H1 (cell line): ENCODE results near the gene ADAD1. TPM values are rescaled to one million over a fixed set of nuclear protein-coding genes. Genes with fewer than 3 reads are reported as not detected.

Experiments
- CTCF ChIA-PET: fragments of 300-600 bp; sonication (Branson Sonifier 250); formaldehyde crosslinking; loops from one replicate; lab custom pipeline; 2021; ENCODE audit not compliant: partially characterized antibody; lab: Charles Lee
- POLR2A ChIA-PET: fragments of 300-600 bp; sonication (Branson Sonifier 250); formaldehyde crosslinking; loops from one replicate; lab custom pipeline; 2021; ENCODE audit warnings: inconsistent platforms; ENCODE audit not compliant: partially characterized antibody; lab: Charles Lee
- DNase-seq, 2 experiments: peaks; one replicate each; pipeline versions ENCODE4 v3.0.0 to v3.0.0-alpha.2; 2010 to 2022; ENCODE audit warnings: low spot score in 2 of 2, low read depth in 1 of 2, mixed read lengths in 1 of 2
- FAIRE-seq: peaks from 2 replicates; lab custom pipeline; 2011; peaks lifted over from hg19 to GRCh38; lab: Jason Lieb, UNC
- H2AFZ ChIP-seq: 2 replicates; pipeline ENCODE4 v1.8.1; 2012; ENCODE audit warnings: low read length, inconsistent platforms
- H2AK5ac ChIP-seq: 2 replicates; pipeline ENCODE4 v1.6.1; 2013; ENCODE audit warnings: low read depth, low read length
- H2BK120ac ChIP-seq: replicated peaks from 2 replicates; pipeline ENCODE3; 2013; ENCODE audit warnings: low read depth, low read length, inconsistent platforms
- H2BK12ac ChIP-seq: 2 replicates; pipeline ENCODE4 v1.6.1; 2013; ENCODE audit warnings: low read depth, low read length
- H2BK15ac ChIP-seq: 2 replicates; pipeline ENCODE4 v1.6.1; 2013; ENCODE audit warnings: low read length
- H2BK20ac ChIP-seq: 2 replicates; pipeline ENCODE4 v1.6.1; 2013; ENCODE audit warnings: low read length
- H2BK5ac ChIP-seq: 2 replicates; pipeline ENCODE4 v1.6.1; 2013; ENCODE audit warnings: low read depth, low read length
- H3K14ac ChIP-seq: 2 replicates; pipeline ENCODE4 v1.6.1; 2013; ENCODE audit warnings: inconsistent platforms; ENCODE audit not compliant: insufficient read length
- H3K18ac ChIP-seq: 2 replicates; pipeline ENCODE4 v1.6.1; 2013; ENCODE audit warnings: low read length; ENCODE audit errors: extremely low read depth
- H3K23ac ChIP-seq: 2 replicates; pipeline ENCODE4 v1.6.1; 2013; ENCODE audit warnings: inconsistent platforms; ENCODE audit not compliant: insufficient read length
- H3K23me2 ChIP-seq: 2 replicates; pipeline ENCODE4 v1.6.1; 2013; ENCODE audit warnings: low read depth, low read length
- H3K27ac ChIP-seq: 2 replicates; pipeline ENCODE4 v1.6.1; 2011; ENCODE audit warnings: low read depth, low read length, inconsistent platforms
- H3K27me3 ChIP-seq, 4 experiments: replicated peaks in 1 of 4; 1 replicate in 1 of 4; 2 replicates in 3 of 4; pipeline versions ENCODE4 v1.6.1 to v1.8.1; 2011 to 2013; ENCODE audit warnings: low read length in 3 of 4, mild to moderate bottlenecking in 3 of 4, inconsistent platforms in 2 of 4, mixed read lengths in 2 of 4, moderate library complexity in 1 of 4; ENCODE audit not compliant: control insufficient read depth in 3 of 4, insufficient read depth in 3 of 4; ENCODE audit errors: extremely low read depth in 1 of 4
- H3K36me3 ChIP-seq, 4 experiments: 2 replicates each; pipeline versions ENCODE4 v1.6.1 to v1.8.1; 2011 to 2013; ENCODE audit warnings: mild to moderate bottlenecking in 4 of 4, low read length in 3 of 4, moderate library complexity in 2 of 4, control low read depth in 1 of 4, inconsistent platforms in 1 of 4; ENCODE audit not compliant: insufficient read depth in 4 of 4, control insufficient read depth in 2 of 4
- H3K4ac ChIP-seq: replicated peaks from 2 replicates; pipeline ENCODE3; 2013; ENCODE audit warnings: low read length, low read depth, mixed read lengths, inconsistent platforms; ENCODE audit not compliant: insufficient read length
- H3K4me1 ChIP-seq, 4 experiments: replicated peaks in 1 of 4; 1 replicate in 1 of 4; 2 replicates in 3 of 4; pipeline versions ENCODE4 v1.6.1 to v1.8.1; 2011 to 2013; ENCODE audit warnings: low read length in 3 of 4, inconsistent platforms in 2 of 4, mixed read lengths in 1 of 4; ENCODE audit not compliant: insufficient read depth in 4 of 4, control insufficient read depth in 3 of 4
- H3K4me2 ChIP-seq, 2 experiments: 2 replicates each; pipeline versions ENCODE4 v1.6.1 to v1.8.1; 2011 to 2013; ENCODE audit warnings: low read depth in 2 of 2, low read length in 2 of 2, control low read depth in 1 of 2, inconsistent platforms in 1 of 2, mild to moderate bottlenecking in 1 of 2; ENCODE audit not compliant: insufficient read depth in 1 of 2
- H3K4me3 ChIP-seq, 4 experiments: fragments of 200-600, 300-600 bp in 1 of 4; sonication (generic), shearing (Covaris generic), sonication (Bioruptor Twin) in 1 of 4; 2 replicates each; pipeline versions ENCODE4 v1.5.1 to v1.8.1; 2011 to 2016; ENCODE audit warnings: low read length in 4 of 4, low read depth in 3 of 4, control low read depth in 2 of 4, inconsistent platforms in 2 of 4, mild to moderate bottlenecking in 2 of 4, mixed read lengths in 1 of 4, moderate library complexity in 1 of 4; ENCODE audit not compliant: insufficient read depth in 2 of 4; ENCODE audit errors: extremely low read depth in 1 of 4
- H3K56ac ChIP-seq: replicated peaks from 2 replicates; pipeline ENCODE3; 2013; ENCODE audit warnings: low read depth, mild to moderate bottlenecking, mixed read lengths, low read length, inconsistent platforms; ENCODE audit not compliant: insufficient read length
- H3K79me1 ChIP-seq: 2 replicates; pipeline ENCODE4 v1.6.1; 2013; ENCODE audit warnings: low read depth, low read length, control low read depth
- H3K79me2 ChIP-seq, 2 experiments: 2 replicates each; pipeline versions ENCODE4 v1.6.1 to v1.8.1; 2012 to 2013; ENCODE audit warnings: low read length in 2 of 2, mild to moderate bottlenecking in 2 of 2, inconsistent platforms in 1 of 2; ENCODE audit not compliant: insufficient read depth in 2 of 2, control insufficient read depth in 1 of 2
- H3K9ac ChIP-seq, 4 experiments: replicated peaks in 1 of 4; 1 replicate in 1 of 4; 2 replicates in 3 of 4; pipeline versions ENCODE4 v1.6.1 to v1.8.1; 2011 to 2013; ENCODE audit warnings: low read depth in 3 of 4, low read length in 3 of 4, control low read depth in 2 of 4, mild to moderate bottlenecking in 2 of 4, moderate library complexity in 2 of 4, inconsistent platforms in 1 of 4; ENCODE audit errors: extremely low read depth in 1 of 4
- H3K9me3 ChIP-seq, 2 experiments: 2 replicates each; pipeline versions ENCODE4 v1.6.1 to v1.8.1; 2012 to 2013; ENCODE audit warnings: mild to moderate bottlenecking in 2 of 2, moderate library complexity in 2 of 2, control low read depth in 1 of 2, inconsistent platforms in 1 of 2, low read depth in 1 of 2, low read length in 1 of 2, mixed read lengths in 1 of 2; ENCODE audit not compliant: insufficient read depth in 2 of 2
- H4K20me1 ChIP-seq, 2 experiments: replicated peaks in 1 of 2; 2 replicates each; pipeline versions ENCODE3 to v1.8.1; 2011 to 2013; ENCODE audit warnings: inconsistent platforms in 2 of 2, low read length in 2 of 2, mild to moderate bottlenecking in 1 of 2; ENCODE audit not compliant: insufficient read depth in 2 of 2, control insufficient read depth in 1 of 2
- H4K5ac ChIP-seq: 2 replicates; pipeline ENCODE4 v1.6.1; 2013; ENCODE audit warnings: low read length, low read depth, mixed read lengths, inconsistent platforms; ENCODE audit not compliant: insufficient read length
- H4K8ac ChIP-seq: 2 replicates; pipeline ENCODE4 v1.8.0; 2013; ENCODE audit warnings: mild to moderate bottlenecking, moderate library complexity, low read length, inconsistent platforms; ENCODE audit not compliant: insufficient read depth; ENCODE audit errors: extremely low read depth
- H4K91ac ChIP-seq: replicated peaks from 2 replicates; pipeline ENCODE3; 2013; ENCODE audit warnings: low read length, mixed read lengths, inconsistent platforms; ENCODE audit not compliant: insufficient read length
- CBX8 ChIP-seq: fragments of 300-800, 300-1000 bp; sonication (generic); IDR thresholded peaks from 2 replicates; pipeline ENCODE4 v1.7.1; 2016; ENCODE audit warnings: low read depth, low read length, borderline replicate concordance
- EGR1 ChIP-seq: IDR thresholded peaks from 2 replicates; pipeline ENCODE4 v1.6.1; 2011; ENCODE audit warnings: low read depth, low read length, borderline replicate concordance
- HDAC2 ChIP-seq, 2 experiments: fragments of 300-600 bp in 1 of 2; sonication (generic) in 1 of 2; IDR thresholded peaks; 2 replicates each; pipeline ENCODE4 v1.6.1; 2011 to 2012; ENCODE audit warnings: low read depth in 2 of 2, low read length in 2 of 2, mild to moderate bottlenecking in 2 of 2, moderate library complexity in 2 of 2, borderline replicate concordance in 1 of 2, inconsistent platforms in 1 of 2
- JUN ChIP-seq: IDR thresholded peaks from 2 replicates; pipeline ENCODE4 v1.6.1; 2011; ENCODE audit warnings: low read depth, mild to moderate bottlenecking, improper control_type of control experiment, low read length
- KDM5A ChIP-seq: fragments of 200-600 bp; IDR thresholded peaks from 2 replicates; pipeline ENCODE4 v1.7.1; 2012; ENCODE audit warnings: mild to moderate bottlenecking, low read length, inconsistent platforms, mixed read lengths
- MAFK ChIP-seq: IDR thresholded peaks from 2 replicates; pipeline ENCODE4 v1.6.1; 2012; ENCODE audit warnings: low read depth, mild to moderate bottlenecking, improper control_type of control experiment, low read length
- NRF1 ChIP-seq: IDR thresholded peaks from 2 replicates; pipeline ENCODE4 v1.6.1; 2011; ENCODE audit warnings: mild to moderate bottlenecking, low read depth, low read length, improper control_type of control experiment
- POLR2A ChIP-seq, 2 experiments: IDR thresholded peaks; 1 replicate in 1 of 2; 2 replicates in 1 of 2; pipeline ENCODE4 v1.6.1; 2011; ENCODE audit warnings: low read depth in 2 of 2, low read length in 2 of 2, mild to moderate bottlenecking in 2 of 2; ENCODE audit errors: control extremely low read depth in 1 of 2
- SP4 ChIP-seq: IDR thresholded peaks from 2 replicates; pipeline ENCODE4 v1.6.1; 2012; ENCODE audit warnings: low read length, inconsistent platforms
- SRF ChIP-seq: IDR thresholded peaks from 2 replicates; pipeline ENCODE4 v1.6.1; 2011; ENCODE audit warnings: mild to moderate bottlenecking, low read depth, low read length, moderate library complexity
- TAF7 ChIP-seq: optimal IDR thresholded peaks from 2 replicates; pipeline ENCODE3; 2011; ENCODE audit warnings: low read depth, mild to moderate bottlenecking, inconsistent platforms, low read length, moderate library complexity, borderline replicate concordance
- TBP ChIP-seq: IDR thresholded peaks from 2 replicates; pipeline ENCODE4 v1.6.1; 2011; ENCODE audit warnings: low read depth, low read length, improper control_type of control experiment
- USF2 ChIP-seq: IDR thresholded peaks from 2 replicates; pipeline ENCODE4 v1.6.1; 2011; ENCODE audit warnings: low read length, improper control_type of control experiment
- WGBS, 2 experiments: shearing (Covaris generic) in 1 of 2; methylation state at CpG; one replicate each; pipeline versions ENCODE4 v1.1.6 to v1.1.7; 2013 to 2015; ENCODE audit warnings: low lambda C conversion rate in 2 of 2, mixed read lengths in 2 of 2, inconsistent platforms in 1 of 2, low coverage in 1 of 2, missing lambda C conversion rate in 1 of 2; ENCODE audit not compliant: insufficient replicate concordance in 2 of 2, insufficient coverage in 1 of 2, insufficient read length in 1 of 2; ENCODE audit errors: extremely low coverage in 1 of 2, missing lambda C conversion rate in 1 of 2; 5-methylcytosine and 5-hydroxymethylcytosine counted together
- polyA plus RNA-seq, 7 experiments: library from polyadenylated mRNA; depleted of rRNA in 3 of 7; stranded (reverse) in 5 of 7; unstranded in 2 of 7; fragments of >200 nt in 5 of 7; fragments of 200-250 nt in 2 of 7; gene quantifications; 1 replicate in 5 of 7; 2 replicates in 1 of 7; 4 replicates in 1 of 7; pipeline versions ENCODE4 v1.2.1 to v1.2.3, GENCODE V29; 2011 to 2013; ENCODE audit warnings: missing spikeins in 2 of 7, mixed read lengths in 2 of 7
- total RNA-seq: library from RNA; stranded (reverse); fragmentation: NEBNext Ultra II Directional; extraction: Animal tissue kit (Norgen Biotek cat#: 25700); gene quantifications from 2 replicates; pipeline ENCODE4 v1.2.1, GENCODE V29; 2021
- TF ChIP-seq, protein P1 (sequence below): IDR thresholded peaks from 2 replicates; pipeline ENCODE4 v1.6.1; 2012; ENCODE audit warnings: inconsistent platforms

The ADAD1 gene
- total and polyA plus RNA-seq, 2 of the 8 experiments (the other 6 are each of a cell fraction or from before 2014, with no cell fraction given): not detected

GRCh38 chr4:122412547-122412946 is 33.7 kb downstream of the ADAD1 start:
- no peak overlapping the region for H2BK120ac ChIP-seq
- no peaks in the 10 kb centered on the region for H3K79me2 ChIP-seq
- H3K9me3 ChIP-seq: no peaks in the 10 kb centered on the region
- H3K27ac ChIP-seq: no peak overlapping the region
- no peak overlapping the region for H4K91ac ChIP-seq
- no peak overlapping the region for H3K14ac ChIP-seq
- no peak overlapping the region for H2BK5ac ChIP-seq
- no peaks in the 10 kb centered on the region for H3K36me3 ChIP-seq
- H4K20me1 ChIP-seq: no peaks in the 10 kb centered on the region
- no peaks in the 10 kb centered on the region for H3K23me2 ChIP-seq
- H3K4me1 ChIP-seq: no peaks in the 10 kb centered on the region
- no peaks in the 10 kb centered on the region for H3K27me3 ChIP-seq
- peak overlapping the region; percentile 94; the same call in 1 of the 2 replicates for H2AFZ ChIP-seq
- no peak overlapping the region for H3K4me2 ChIP-seq
- no peak overlapping the region for H4K8ac ChIP-seq
- H3K56ac ChIP-seq: no peak overlapping the region
- no peak overlapping the region for H3K23ac ChIP-seq
- FAIRE-seq: no peak
- H3K4ac ChIP-seq: no peak overlapping the region
- H2BK15ac ChIP-seq: no peak overlapping the region
- 84% methylated on average over 3 of the region's 3 CpGs; no CpG with 5 or more reads in 1 of the 2 experiments for WGBS, 2 experiments
- ChIA-PET POLR2A (no interaction called here), CTCF (no interaction called here)
- H2BK12ac ChIP-seq: no peak overlapping the region
- no peak overlapping the region for H4K5ac ChIP-seq
- H3K4me3 ChIP-seq: no peak overlapping the region
- no peak for DNase-seq
- H3K9ac ChIP-seq: no peak overlapping the region
- no peak overlapping the region for H2AK5ac ChIP-seq
- no peaks in the 10 kb centered on the region for H3K79me1 ChIP-seq
- H3K18ac ChIP-seq: no peak overlapping the region
- H2BK20ac ChIP-seq: no peak overlapping the region
- no peak for TF ChIP-seq CBX8
- no peak for TF ChIP-seq HDAC2 (IDR thresholded peaks at IDR 0.05; ENCODE audit: borderline replicate concordance in 1 of 2, low read depth in 2 of 2, low read length in 2 of 2)
- no peak for TF ChIP-seq JUN
- TF ChIP-seq, protein P1, sequence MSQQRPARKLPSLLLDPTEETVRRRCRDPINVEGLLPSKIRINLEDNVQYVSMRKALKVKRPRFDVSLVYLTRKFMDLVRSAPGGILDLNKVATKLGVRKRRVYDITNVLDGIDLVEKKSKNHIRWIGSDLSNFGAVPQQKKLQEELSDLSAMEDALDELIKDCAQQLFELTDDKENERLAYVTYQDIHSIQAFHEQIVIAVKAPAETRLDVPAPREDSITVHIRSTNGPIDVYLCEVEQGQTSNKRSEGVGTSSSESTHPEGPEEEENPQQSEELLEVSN: no peak
- no peak for TF ChIP-seq NRF1
- no peak for TF ChIP-seq POLR2A (IDR thresholded peaks at IDR 0.05; ENCODE audit: control extremely low read depth in 1 of 2, low read depth in 2 of 2, low read length in 2 of 2)
- TF ChIP-seq KDM5A: no peak
- no peak for TF ChIP-seq TAF7
- no peak for TF ChIP-seq SP4
- TF ChIP-seq SRF: no peak
- no peak for TF ChIP-seq MAFK
- TF ChIP-seq TBP: no peak
- no peak for TF ChIP-seq EGR1
- TF ChIP-seq USF2: no peak
